ENCODE measurements around the gene BCL11A. TPM values are rescaled to one million over a fixed set of nuclear protein-coding genes. Genes with fewer than 3 reads are reported as not detected.

BCL11A gene
- polyA plus RNA-seq, 1 experiment: 0.60 TPM

GRCh38 chr2:60472663-60473289, 80.7 kb downstream of the BCL11A start:
- POLR2A ChIA-PET: no interaction called here
- no peak for DNase-seq (ENCODE audit: low read depth)
- CTCF ChIA-PET: interaction anchor here (1.2 kb wide), 1 partner anchor 13 kb away, joined by 3 read pairs; no protein-coding TSS in a partner anchor
- TF ChIP-seq CTCF (IDR thresholded peaks at IDR 0.05; ENCODE audit: insufficient read depth, low read depth, low read length): no peak
- H3K36me3 ChIP-seq (ENCODE audit: control insufficient read depth, insufficient read depth, low read length): no peaks in the 10 kb centered on the region
- no peak overlapping the region for H3K4me3 ChIP-seq (ENCODE audit: low read depth, low read length)
- H3K27me3 ChIP-seq (ENCODE audit: control insufficient read depth, insufficient read depth, low read length): no peaks in the 10 kb centered on the region

GRCh38 chr2:60472041-60472440, 81.4 kb downstream of the BCL11A start:
- CTCF ChIA-PET: no interaction called here

GRCh38 chr2:60470340-60470739, 83.1 kb downstream of the BCL11A start:
- Histone ChIP-seq H3K4me3 (ENCODE audit: low read depth, low read length) (no peak overlapping the region), H3K27me3 (ENCODE audit: control insufficient read depth, insufficient read depth, low read length) (no peaks in the 10 kb centered on the region), H3K36me3 (ENCODE audit: control insufficient read depth, insufficient read depth, low read length) (no peaks in the 10 kb centered on the region)
- TF ChIP-seq CTCF (IDR thresholded peaks at IDR 0.05; ENCODE audit: insufficient read depth, low read depth, low read length): no peak
- DNase-seq (ENCODE audit: low read depth): no peak
- ChIA-PET POLR2A (no interaction called here), CTCF (no interaction called here)

More at GRCh38 chr2:60472041-60472440, 81.4 kb downstream of the BCL11A start:
- no peaks in the 10 kb centered on the region for H3K36me3 ChIP-seq (ENCODE audit: control insufficient read depth, insufficient read depth, low read length)
- TF ChIP-seq CTCF (IDR thresholded peaks at IDR 0.05; ENCODE audit: insufficient read depth, low read depth, low read length): no peak
- DNase-seq (ENCODE audit: low read depth): no peak
- H3K27me3 ChIP-seq (ENCODE audit: control insufficient read depth, insufficient read depth, low read length): no peaks in the 10 kb centered on the region
- H3K4me3 ChIP-seq (ENCODE audit: low read depth, low read length): no peak overlapping the region
- POLR2A ChIA-PET: no interaction called here

- CTCF ChIA-PET: no interaction called here
Measured at GRCh38 chr2:60469536-60470317, 83.7 kb downstream of the BCL11A start.

More at GRCh38 chr2:60469536-60470317, 83.7 kb downstream of the BCL11A start:
- no peak overlapping the region for H3K4me3 ChIP-seq (ENCODE audit: low read depth, low read length)
- DNase-seq (ENCODE audit: low read depth): no peak
- H3K27me3 ChIP-seq (ENCODE audit: control insufficient read depth, insufficient read depth, low read length): no peaks in the 10 kb centered on the region
- POLR2A ChIA-PET: no interaction called here
- TF ChIP-seq CTCF (IDR thresholded peaks at IDR 0.05; ENCODE audit: insufficient read depth, low read depth, low read length): no peak
- H3K36me3 ChIP-seq (ENCODE audit: control insufficient read depth, insufficient read depth, low read length): no peaks in the 10 kb centered on the region
